DOHH2 (cell line): ENCODE measurements around the gene FLNA.

ENCODE experiments used
- EZH2phosphoT487 ChIP-seq: fragments of 200-600 bp; sonication (generic); IDR thresholded peaks from 2 replicates; pipeline ENCODE4 v1.6.1; 2017; ENCODE audit warnings: borderline replicate concordance, mild to moderate bottlenecking, antibody characterized with exemption, low read length, moderate library complexity, mixed read lengths
- TF ChIP-seq, protein P1 (sequence below): fragments of 200-600 bp; sonication (generic); IDR thresholded peaks from one replicate; pipeline ENCODE4 v1.5.1; 2014; ENCODE audit warnings: antibody characterized with exemption, mild to moderate bottlenecking, low read depth, low read length; ENCODE audit not compliant: poor library complexity, severe bottlenecking

DNA sequence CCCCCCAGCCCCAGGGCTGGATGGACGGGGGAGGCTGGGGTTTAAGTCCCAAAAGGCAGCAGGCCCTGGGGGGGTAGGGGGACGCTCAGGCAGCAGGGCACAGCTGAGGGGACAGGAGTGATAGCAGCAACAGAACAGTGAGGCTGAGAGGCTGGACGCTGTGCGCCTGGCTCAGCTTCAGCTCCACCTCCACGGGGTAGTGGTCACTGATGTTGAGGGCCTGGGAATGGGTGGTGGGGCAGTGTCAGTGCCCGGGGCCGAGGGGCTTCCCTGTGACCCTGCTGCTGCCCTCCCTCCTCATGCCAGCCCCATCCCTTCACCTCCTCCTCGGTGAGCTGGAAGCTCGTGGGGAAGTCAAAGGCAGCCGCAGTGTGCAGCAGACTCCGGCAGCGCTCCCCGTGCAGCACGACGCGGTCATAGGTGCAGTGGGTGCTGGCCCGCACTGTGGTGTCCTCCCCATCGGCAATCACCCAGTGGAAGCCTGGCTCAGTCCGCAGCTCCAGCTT, 28.2 kb upstream of the FLNA start:
- TF ChIP-seq, protein P1, sequence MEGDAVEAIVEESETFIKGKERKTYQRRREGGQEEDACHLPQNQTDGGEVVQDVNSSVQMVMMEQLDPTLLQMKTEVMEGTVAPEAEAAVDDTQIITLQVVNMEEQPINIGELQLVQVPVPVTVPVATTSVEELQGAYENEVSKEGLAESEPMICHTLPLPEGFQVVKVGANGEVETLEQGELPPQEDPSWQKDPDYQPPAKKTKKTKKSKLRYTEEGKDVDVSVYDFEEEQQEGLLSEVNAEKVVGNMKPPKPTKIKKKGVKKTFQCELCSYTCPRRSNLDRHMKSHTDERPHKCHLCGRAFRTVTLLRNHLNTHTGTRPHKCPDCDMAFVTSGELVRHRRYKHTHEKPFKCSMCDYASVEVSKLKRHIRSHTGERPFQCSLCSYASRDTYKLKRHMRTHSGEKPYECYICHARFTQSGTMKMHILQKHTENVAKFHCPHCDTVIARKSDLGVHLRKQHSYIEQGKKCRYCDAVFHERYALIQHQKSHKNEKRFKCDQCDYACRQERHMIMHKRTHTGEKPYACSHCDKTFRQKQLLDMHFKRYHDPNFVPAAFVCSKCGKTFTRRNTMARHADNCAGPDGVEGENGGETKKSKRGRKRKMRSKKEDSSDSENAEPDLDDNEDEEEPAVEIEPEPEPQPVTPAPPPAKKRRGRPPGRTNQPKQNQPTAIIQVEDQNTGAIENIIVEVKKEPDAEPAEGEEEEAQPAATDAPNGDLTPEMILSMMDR = no peak
- no peak for TF ChIP-seq EZH2phosphoT487
